ENCODE results near the gene EOMES.

The EOMES gene

GRCh38 chr3:27678234-27678633 lies 43.9 kb downstream of the EOMES start:
- DNase-seq, result no peak

DNA sequence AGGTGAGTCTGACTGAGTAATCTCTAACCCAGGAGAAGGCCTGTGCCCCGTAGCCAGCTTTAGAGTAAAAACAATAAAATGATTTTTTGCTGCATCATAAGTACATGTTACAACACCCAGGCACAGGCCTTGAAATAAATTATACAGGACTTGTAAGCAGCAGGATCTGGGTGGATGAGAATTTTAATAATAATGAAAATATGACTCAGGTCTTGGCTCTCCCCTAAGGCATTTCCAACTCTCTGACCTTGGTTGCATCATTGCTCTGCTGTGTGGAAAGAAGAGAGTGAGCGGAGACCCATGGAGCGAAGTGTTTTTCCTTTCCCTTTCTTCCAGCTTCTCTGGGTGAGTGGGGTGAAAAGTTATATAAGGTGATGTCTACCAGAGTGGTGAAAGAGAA lies 44.6 kb downstream of the EOMES start:
- DNase-seq, result no peak

DNA sequence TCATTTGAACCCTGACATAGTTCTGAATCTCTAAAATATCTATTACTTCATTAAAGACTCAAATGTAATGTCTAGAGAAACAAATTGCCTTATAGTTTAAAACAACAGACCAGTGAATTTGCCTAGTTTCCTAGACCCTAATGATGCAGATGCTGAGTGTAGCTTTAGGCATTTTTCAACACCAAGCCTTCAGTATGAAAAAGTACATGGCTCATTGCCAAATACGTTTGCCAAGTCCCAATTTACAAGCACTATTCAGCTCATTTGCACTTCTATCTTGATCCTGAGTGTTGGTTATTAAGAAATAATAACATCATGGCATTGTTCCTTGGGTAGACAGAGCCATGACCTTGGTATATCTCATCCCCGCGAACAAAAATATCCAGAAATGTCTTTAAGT lies 46.8 kb downstream of the EOMES start:
- no peak for DNase-seq

DNA sequence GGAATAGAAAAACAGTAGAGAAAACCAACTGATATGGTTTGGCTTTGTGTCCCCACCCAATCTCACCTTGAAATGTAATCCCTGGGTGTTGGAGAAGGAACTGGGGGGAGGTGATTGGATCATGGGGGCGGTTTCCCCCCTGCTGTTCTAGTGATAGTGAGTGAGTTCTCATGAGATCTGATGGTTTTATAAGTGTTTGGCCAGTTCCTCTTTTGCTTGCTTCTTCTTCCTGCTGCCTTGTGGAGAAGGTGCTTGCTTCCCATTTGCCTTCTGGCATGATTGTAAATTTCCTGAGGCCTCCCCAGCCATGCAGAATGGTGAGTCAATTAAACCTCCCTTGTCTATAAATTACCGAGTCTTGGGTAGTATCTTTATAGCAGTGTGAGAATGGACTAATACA lies 48.4 kb downstream of the EOMES start:
- no peak for DNase-seq

DNA sequence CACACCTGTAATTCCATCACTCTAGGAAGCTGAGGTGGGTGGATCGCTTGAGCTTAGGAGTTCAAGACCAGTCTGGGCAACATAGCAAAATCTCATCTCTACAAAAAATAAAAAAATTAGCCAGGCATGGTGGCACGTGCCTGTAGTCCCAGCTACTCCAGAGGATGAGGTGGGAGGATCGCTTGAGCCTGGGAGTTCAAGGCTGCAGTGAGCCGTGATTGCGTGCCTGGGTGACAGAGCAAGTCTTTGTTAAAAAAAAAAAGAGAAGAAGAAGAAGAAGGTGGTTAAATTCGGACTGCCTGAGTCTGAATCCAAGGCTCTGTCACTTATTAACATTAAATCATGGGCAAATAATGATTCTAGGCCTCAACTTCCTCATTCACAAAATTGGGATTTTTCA lies 51.0 kb downstream of the EOMES start:
- no peak for DNase-seq

GRCh38 chr3:27670619-27671018 lies 51.5 kb downstream of the EOMES start:
- no peak for DNase-seq

DNA sequence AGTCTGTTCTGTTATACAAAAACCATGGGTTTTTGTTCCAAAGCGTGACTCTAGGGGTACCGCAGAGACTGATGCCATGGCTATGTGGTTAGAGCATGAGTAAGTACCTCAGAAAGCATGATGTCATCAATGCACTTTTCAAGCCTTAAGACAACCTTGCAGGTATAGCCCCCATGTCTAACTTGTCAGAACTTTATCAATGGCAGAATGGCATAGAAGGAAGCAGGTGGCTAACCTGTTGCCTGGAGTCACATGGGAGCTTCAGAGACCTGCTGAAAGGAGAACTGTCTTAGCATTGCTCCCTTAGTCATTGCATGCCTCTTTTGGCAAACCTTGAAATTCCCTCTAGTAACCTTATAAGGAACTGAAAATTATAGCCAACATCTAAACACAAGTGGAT lies 52.5 kb downstream of the EOMES start:
- no peak for DNase-seq

- no peak for DNase-seq
These were observed 54.4 kb downstream of the EOMES start for GRCh38 chr3:27667751-27668150.

DNA sequence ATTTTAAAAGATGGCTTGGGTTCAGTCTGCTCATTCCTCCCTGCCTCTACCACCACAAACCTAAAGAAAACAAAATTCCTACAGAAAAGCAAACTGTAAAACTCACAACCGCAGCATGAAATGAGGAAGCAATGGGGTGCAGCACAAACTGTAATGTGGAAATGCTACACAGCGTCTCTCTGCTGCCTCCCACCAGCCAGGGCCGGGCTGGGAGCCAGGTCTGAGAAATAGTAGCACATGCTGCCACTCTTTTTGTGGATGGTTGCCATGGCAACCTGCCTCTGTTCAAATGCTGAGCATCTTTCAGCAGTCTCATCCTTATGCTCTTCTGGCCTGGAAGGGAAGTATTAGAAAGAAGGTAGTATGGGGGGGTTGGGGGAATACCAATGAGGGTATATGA lies 55.4 kb downstream of the EOMES start:
- no peak for DNase-seq

DNA sequence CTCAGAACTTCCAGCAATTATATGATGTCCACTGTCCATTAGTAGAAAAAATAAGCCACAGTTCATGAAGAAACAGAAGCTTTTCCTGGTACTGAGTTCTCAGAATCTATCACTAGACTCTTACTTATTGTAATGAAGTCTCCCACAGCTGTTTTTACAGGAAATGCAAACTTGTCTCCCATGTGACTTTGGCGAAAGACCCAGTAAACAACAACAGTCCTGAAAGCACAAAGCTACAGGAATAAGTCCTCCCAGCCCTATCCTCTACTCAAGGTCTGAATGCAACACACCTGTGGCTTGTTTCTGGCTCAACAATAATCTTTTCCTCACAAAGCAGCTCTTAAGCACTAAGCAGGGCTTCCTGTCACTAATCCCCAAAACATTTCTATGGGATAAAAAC lies 55.9 kb downstream of the EOMES start:
- DNase-seq, result no peak

Measured in CD4-positive, alpha-beta T cell treated with Interleukin-21 for 1 hour (primary cell).